ENCODE measurements around the gene MYEF2. TPM values are rescaled to one million over a fixed set of nuclear protein-coding genes. Genes with fewer than 3 reads are reported as not detected.

The MYEF2 gene
- total and polyA plus RNA-seq, 2 of the 13 experiments (the other 11 are each of a cell fraction or from before 2014, with no cell fraction given): 10.3 to 10.5 TPM

DNA sequence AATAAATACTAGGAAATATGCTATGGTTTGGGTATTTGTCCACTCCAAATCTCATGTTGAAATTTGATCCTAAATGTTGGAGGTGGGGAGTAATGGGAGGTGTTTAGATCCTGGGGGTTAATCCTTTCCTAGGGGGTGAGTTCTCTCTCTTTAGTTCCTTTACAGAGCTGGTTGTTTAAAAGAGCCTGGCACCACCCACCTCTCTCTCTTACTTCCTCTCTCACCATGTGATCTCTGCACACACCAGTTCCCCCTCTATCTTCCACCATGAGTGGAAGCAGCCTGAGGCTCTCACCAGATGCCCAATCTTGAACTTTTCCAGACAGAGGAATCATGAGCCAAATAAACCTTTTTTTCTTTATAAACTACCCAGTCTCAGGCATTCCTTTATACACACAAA is 46.8 kb downstream of the MYEF2 start (continued):
- TF ChIP-seq RORA (CRISPR knock-in tag; IDR thresholded peaks at IDR 0.05): no peak
- TF ChIP-seq MXI1 (IDR thresholded peaks at IDR 0.05; ENCODE audit: borderline replicate concordance, low read depth, low read length): no peak

DNA sequence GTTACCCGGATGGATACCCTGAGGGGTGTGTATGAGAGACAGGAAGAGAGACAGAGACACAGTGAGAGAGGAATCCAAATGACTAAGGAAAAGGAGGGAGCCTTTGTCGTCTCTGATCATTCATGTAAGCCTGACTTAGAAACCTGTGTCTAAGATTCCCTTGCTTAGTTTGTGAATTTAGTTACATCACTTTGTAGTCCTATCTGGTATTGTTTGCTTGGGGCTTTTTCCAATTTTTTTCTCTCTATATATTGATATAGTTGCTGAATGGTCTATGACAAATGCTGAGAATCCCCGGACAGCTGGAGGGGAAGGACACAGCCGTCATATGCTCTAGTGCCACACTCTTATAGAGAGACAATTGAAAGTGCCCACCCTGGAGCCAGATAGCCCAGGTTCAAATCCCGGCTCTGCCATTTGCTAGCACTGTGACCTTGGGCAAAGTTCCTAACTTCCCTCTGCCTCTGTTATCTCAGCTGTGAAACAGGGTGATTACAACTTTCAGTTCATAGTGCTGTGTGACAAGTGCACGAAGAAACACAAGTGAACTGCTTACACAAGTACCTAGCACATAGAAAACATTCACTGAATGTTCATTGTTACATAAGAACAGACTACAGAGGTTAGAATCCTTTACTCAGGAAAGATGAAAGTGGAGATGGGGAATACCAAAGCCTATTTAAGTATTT is 51.3 kb downstream of the MYEF2 start:
- POLR2A ChIA-PET: no interaction called here
- Histone ChIP-seq H4K20me1 (ENCODE audit: insufficient read depth, low read length) (no peaks in the 10 kb centered on the region), H2AFZ (ENCODE audit: low read length) (no peak overlapping the region), H3K79me2 (ENCODE audit: insufficient read depth, low read length) (no peaks in the 10 kb centered on the region), H3K4me1 (ENCODE audit: insufficient read depth, low read length) (no peaks in the 10 kb centered on the region), H3K9me3 (ENCODE audit: low read length) (no peaks in the 10 kb centered on the region), H3K27me3 (ENCODE audit: control insufficient read depth in 1 of 2, insufficient read depth in 2 of 2, low read length in 2 of 2) (no peaks in the 10 kb centered on the region), H3K27ac (ENCODE audit: extremely low read length, insufficient read depth, low read length) (no peak overlapping the region), H3K4me3 (replicated peaks in 1 of 3; ENCODE audit: insufficient read depth in 1 of 3, low read depth in 2 of 3, low read length in 3 of 3) (no peak overlapping the region), H3K9ac (ENCODE audit: insufficient read depth, low read depth, low read length) (no peak overlapping the region), H3K4me2 (ENCODE audit: low read depth, low read length) (no peak overlapping the region), H3K36me3 (replicated peaks in 1 of 2; ENCODE audit: control insufficient read depth in 1 of 2, insufficient read depth in 2 of 2, low read length in 2 of 2) (no peaks in the 10 kb centered on the region)
- FAIRE-seq (no peak), DNase-seq (ENCODE audit: low spot score) (no peak), ATAC-seq (no peak)
- no peak for TF ChIP-seq ZNF891 (CRISPR knock-in tag; IDR thresholded peaks at IDR 0.05)
- TF ChIP-seq ZNF431 (CRISPR knock-in tag; IDR thresholded peaks at IDR 0.05; ENCODE audit: borderline replicate concordance, low read depth): no peak
- TF ChIP-seq ZKSCAN8 (CRISPR knock-in tag; IDR thresholded peaks at IDR 0.05; ENCODE audit: borderline replicate concordance): no peak
- no peak for TF ChIP-seq RFX1 (IDR thresholded peaks at IDR 0.05)
- no peak for TF ChIP-seq TBP (CRISPR knock-in tag; IDR thresholded peaks at IDR 0.05)
- no TSS peak for BruUV-seq (replicated peaks)
- in situ Hi-C loops (cut with HindIII; ENCODE audit: extremely low pct_ligation_motif_present, low pct_unique_long_range_greater_than_20kb) (no loop called here), intact Hi-C loops (cut with micrococcal nuclease; ENCODE audit: unreplicated experiment) (no loop called here)
- WGBS (ENCODE audit: low lambda C conversion rate): 2% methylated on average over 6 of the region's 6 CpGs
- CTCF ChIA-PET (ENCODE audit: low intra/inter-chr PET ratio, low total read pairs): no interaction called here

DNA sequence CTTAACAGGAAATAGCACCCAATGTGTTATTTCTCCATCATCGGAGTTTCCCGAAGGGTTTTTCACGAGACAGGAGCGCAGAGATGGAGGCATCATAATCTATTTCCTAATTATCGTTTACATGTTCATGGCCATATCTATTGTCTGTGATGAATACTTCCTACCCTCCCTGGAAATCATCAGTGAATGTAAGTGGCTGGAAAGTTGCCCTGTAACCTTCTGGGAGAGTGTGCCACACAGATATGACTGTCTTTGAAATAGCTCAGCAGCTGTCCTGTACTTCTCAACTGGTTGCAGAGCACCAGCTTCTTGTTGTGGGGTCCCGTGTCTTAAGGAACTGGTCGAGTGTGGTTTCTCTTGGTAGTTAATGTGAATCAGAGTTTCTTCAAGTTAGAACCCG is 56.2 kb downstream of the MYEF2 start:
- ChIA-PET CTCF (ENCODE audit: low intra/inter-chr PET ratio, low total read pairs) (no interaction called here), POLR2A (no interaction called here)
- in situ Hi-C loops (cut with HindIII; ENCODE audit: extremely low pct_ligation_motif_present, low pct_unique_long_range_greater_than_20kb) (no loop called here), intact Hi-C loops (cut with micrococcal nuclease; ENCODE audit: unreplicated experiment) (no loop called here)
- Histone ChIP-seq H3K4me3 (replicated peaks in 1 of 3; ENCODE audit: insufficient read depth in 1 of 3, low read depth in 2 of 3, low read length in 3 of 3) (no peak overlapping the region), H3K9ac (ENCODE audit: insufficient read depth, low read depth, low read length) (no peak overlapping the region), H3K36me3 (replicated peaks in 1 of 2; ENCODE audit: control insufficient read depth in 1 of 2, insufficient read depth in 2 of 2, low read length in 2 of 2) (no peaks in the 10 kb centered on the region), H3K27ac (ENCODE audit: extremely low read length, insufficient read depth, low read length) (no peak overlapping the region), H3K4me1 (ENCODE audit: insufficient read depth, low read length) (no peaks in the 10 kb centered on the region), H2AFZ (ENCODE audit: low read length) (no peak overlapping the region), H3K79me2 (ENCODE audit: insufficient read depth, low read length) (no peaks in the 10 kb centered on the region), H4K20me1 (ENCODE audit: insufficient read depth, low read length) (no peaks in the 10 kb centered on the region), H3K27me3 (ENCODE audit: control insufficient read depth in 1 of 2, insufficient read depth in 2 of 2, low read length in 2 of 2) (no peaks in the 10 kb centered on the region), H3K9me3 (ENCODE audit: low read length) (no peaks in the 10 kb centered on the region), H3K4me2 (ENCODE audit: low read depth, low read length) (no peak overlapping the region)
- FAIRE-seq (no peak), DNase-seq (ENCODE audit: low spot score) (no peak), ATAC-seq (no peak)
- BruUV-seq (replicated peaks): no TSS peak
- WGBS (ENCODE audit: low lambda C conversion rate): 16% methylated on average over 8 of the region's 8 CpGs
- TF ChIP-seq, protein P1, sequence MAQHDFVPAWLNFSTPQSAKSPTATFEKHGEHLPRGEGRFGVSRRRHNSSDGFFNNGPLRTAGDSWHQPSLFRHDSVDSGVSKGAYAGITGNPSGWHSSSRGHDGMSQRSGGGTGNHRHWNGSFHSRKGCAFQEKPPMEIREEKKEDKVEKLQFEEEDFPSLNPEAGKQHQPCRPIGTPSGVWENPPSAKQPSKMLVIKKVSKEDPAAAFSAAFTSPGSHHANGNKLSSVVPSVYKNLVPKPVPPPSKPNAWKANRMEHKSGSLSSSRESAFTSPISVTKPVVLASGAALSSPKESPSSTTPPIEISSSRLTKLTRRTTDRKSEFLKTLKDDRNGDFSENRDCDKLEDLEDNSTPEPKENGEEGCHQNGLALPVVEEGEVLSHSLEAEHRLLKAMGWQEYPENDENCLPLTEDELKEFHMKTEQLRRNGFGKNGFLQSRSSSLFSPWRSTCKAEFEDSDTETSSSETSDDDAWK (CRISPR knock-in tag; IDR thresholded peaks at IDR 0.05): no peak
- TF ChIP-seq ZMYM2 (CRISPR knock-in tag; IDR thresholded peaks at IDR 0.05): no peak
- TF ChIP-seq HNF4G (IDR thresholded peaks at IDR 0.05; ENCODE audit: borderline replicate concordance, low read depth, low read length): no peak
- TF ChIP-seq HNF4G (CRISPR knock-in tag; IDR thresholded peaks at IDR 0.05; ENCODE audit: borderline replicate concordance, low read depth): no peak
- TF ChIP-seq HES4 (CRISPR knock-in tag; IDR thresholded peaks at IDR 0.05; ENCODE audit: borderline replicate concordance): no peak
- no peak for TF ChIP-seq JUND (CRISPR knock-in tag; IDR thresholded peaks at IDR 0.05)
- TF ChIP-seq MAFK (conservative IDR thresholded peaks at IDR 0.05 in 1 of 2, IDR thresholded peaks at IDR 0.05 in 1 of 2; ENCODE audit: low read length in 2 of 2): no peak
- TF ChIP-seq SIX1 (CRISPR knock-in tag; IDR thresholded peaks at IDR 0.05; ENCODE audit: borderline replicate concordance): no peak
- no peak for TF ChIP-seq ZNF24 (IDR thresholded peaks at IDR 0.05)
- TF ChIP-seq MIER3 (CRISPR knock-in tag; IDR thresholded peaks at IDR 0.05; ENCODE audit: borderline replicate concordance): no peak
- TF ChIP-seq CREB1 (IDR thresholded peaks at IDR 0.05): no peak
- TF ChIP-seq CREB1 (CRISPR knock-in tag; IDR thresholded peaks at IDR 0.05): no peak
